ENCODE results near the gene SDK2.

GRCh38 chr17:73453090-73453489 lies 191.2 kb downstream of the SDK2 start:
- TF ChIP-seq CTCF (IDR thresholded peaks at IDR 0.05) (no peak), POLR2A (IDR thresholded peaks at IDR 0.05) (no peak)
